ENCODE measurements around the gene CENPH.
"Not testable (repeated sequence)": the region's sequence is repeated elsewhere in the genome, so short reads cannot be mapped to it uniquely, and the experiment has no call there.

Gene CENPH

DNA sequence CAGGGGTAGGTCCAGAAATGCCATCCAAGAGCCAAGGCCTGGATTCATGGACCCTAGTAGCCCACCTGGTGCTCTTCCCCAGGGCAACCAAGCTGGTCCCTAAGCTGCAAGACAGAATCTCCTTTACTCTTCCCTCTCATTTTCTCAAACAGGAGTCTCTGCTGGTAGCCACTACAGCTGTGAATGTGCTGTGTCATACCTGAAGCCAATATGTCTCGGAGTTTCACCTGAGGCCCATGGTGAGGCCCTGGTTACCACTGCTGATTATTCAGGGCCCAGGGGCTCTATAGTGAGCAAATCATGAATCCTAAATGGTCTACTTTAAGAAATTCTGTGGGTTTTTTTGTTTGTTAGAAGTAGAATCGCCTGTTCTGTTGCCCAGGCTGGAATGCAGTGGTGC is 61.2 kb downstream of the CENPH start:
- H3K4me3 ChIP-seq (ENCODE audit: low read length) = no peak overlapping the region
- no peak for DNase-seq (ENCODE audit: low read depth)
- TF ChIP-seq, protein P1, sequence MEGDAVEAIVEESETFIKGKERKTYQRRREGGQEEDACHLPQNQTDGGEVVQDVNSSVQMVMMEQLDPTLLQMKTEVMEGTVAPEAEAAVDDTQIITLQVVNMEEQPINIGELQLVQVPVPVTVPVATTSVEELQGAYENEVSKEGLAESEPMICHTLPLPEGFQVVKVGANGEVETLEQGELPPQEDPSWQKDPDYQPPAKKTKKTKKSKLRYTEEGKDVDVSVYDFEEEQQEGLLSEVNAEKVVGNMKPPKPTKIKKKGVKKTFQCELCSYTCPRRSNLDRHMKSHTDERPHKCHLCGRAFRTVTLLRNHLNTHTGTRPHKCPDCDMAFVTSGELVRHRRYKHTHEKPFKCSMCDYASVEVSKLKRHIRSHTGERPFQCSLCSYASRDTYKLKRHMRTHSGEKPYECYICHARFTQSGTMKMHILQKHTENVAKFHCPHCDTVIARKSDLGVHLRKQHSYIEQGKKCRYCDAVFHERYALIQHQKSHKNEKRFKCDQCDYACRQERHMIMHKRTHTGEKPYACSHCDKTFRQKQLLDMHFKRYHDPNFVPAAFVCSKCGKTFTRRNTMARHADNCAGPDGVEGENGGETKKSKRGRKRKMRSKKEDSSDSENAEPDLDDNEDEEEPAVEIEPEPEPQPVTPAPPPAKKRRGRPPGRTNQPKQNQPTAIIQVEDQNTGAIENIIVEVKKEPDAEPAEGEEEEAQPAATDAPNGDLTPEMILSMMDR (conservative IDR thresholded peaks at IDR 0.05; ENCODE audit: low read depth, low read length) = no peak

DNA sequence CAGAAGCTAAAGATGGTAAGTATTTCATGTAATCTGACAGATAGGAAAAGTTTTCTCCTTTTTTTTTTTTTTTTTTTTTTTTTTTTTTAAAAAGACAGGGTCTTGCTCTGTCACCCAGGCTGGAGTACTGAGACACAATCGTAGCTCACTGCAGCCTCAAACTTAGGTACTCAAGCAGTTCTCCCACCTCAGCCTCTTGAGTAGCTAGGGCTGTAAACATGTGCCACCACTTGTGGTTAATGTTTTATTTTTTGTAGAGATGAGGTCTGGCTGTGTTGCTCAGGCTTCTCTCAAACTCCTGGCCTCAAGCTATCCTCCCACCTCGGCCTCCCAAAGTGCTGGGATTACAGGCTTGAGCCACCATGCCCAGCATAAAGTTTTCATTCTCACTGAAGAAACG is 63.1 kb downstream of the CENPH start:
- no peak for DNase-seq (ENCODE audit: low read depth)
- H3K4me3 ChIP-seq (ENCODE audit: low read length) = no peak overlapping the region
- TF ChIP-seq, protein P1 (conservative IDR thresholded peaks at IDR 0.05; ENCODE audit: low read depth, low read length) = no peak

DNA sequence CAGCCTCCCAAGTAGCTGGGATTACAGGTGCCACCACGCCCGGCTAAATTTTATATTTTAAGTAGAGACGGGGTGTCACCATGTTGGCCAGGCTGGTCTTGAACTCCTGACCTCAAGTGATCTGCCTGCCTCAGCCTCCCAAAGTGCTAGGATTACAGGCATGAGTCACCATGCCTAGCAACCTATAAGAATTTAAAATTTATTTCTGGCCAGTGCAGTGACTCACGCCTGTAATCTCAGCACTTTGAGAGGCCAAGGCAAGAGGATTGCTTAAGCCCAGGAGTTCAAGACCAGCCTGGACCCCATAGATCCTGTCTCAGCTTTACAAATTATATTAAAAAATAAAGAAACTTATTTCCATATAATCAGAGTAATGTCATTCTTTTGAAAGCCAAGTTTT is 66.6 kb downstream of the CENPH start:
- not testable (repeated sequence) for DNase-seq (ENCODE audit: low read depth)

DNA sequence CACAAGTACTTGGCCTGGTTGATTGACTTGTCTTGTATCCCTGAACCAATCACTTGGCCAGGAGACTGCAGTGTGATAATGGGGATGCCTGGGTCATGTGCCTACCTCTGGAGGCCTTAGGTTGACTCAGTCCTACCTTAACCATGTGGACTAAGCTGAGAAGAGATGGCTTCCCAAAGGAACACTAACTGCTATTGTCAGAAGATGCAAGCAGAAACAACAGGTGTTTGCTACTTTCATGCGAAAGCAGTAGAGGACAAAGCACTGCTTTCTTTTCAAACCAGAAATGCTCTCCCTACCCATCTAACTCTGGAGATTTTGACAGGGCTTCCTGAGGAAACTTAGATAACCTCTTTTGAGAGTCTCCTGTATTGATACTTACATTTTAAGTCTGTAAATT is 68.2 kb downstream of the CENPH start:
- no peak overlapping the region for H3K4me3 ChIP-seq (ENCODE audit: low read length)
- TF ChIP-seq, protein P1 (conservative IDR thresholded peaks at IDR 0.05; ENCODE audit: low read depth, low read length) = no peak
- no peak for DNase-seq (ENCODE audit: low read depth)

More for the DNA sequence above, 66.6 kb downstream of the CENPH start:
- not testable (repeated sequence) for H3K4me3 ChIP-seq (ENCODE audit: low read length)
